Dermis blood vessel endothelial cell (primary cell): ENCODE measurements around the gene SPDYE4. TPM values are rescaled to one million over a fixed set of nuclear protein-coding genes. Genes with fewer than 3 reads are reported as not detected.

ENCODE experiments used
- DNase-seq: peaks from one replicate; pipeline ENCODE4 v3.0.0; 2010
- total RNA-seq: library from RNA; depleted of rRNA; stranded (reverse); fragments of >200 nt; gene quantifications from 2 replicates; pipeline ENCODE4 v1.2.3, GENCODE V29; 2014

The SPDYE4 gene
- total RNA-seq, 1 donor from 2014 or later: not detected

DNA sequence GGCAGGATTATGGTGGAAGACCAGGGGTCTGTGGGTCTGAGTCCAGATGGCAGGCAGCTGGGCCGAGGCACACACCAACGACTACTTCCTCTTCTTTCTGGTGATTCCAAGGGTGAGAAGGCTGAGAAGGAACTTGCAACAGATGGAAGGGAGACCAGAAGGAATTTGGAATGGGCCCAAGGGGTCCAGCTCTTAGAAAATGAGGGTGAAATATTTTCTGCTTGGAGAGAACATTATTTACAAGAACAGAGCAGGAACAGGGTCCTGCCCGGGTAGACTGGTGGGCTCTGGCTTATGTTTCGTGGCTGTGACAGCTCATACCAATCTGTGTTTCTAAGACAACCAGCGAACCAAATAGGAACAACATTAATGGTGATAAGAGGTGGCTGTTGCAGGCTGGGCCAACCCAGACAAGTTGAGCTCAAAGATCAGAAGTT lies 50.3 kb downstream of the SPDYE4 start:
- no peak for DNase-seq

DNA sequence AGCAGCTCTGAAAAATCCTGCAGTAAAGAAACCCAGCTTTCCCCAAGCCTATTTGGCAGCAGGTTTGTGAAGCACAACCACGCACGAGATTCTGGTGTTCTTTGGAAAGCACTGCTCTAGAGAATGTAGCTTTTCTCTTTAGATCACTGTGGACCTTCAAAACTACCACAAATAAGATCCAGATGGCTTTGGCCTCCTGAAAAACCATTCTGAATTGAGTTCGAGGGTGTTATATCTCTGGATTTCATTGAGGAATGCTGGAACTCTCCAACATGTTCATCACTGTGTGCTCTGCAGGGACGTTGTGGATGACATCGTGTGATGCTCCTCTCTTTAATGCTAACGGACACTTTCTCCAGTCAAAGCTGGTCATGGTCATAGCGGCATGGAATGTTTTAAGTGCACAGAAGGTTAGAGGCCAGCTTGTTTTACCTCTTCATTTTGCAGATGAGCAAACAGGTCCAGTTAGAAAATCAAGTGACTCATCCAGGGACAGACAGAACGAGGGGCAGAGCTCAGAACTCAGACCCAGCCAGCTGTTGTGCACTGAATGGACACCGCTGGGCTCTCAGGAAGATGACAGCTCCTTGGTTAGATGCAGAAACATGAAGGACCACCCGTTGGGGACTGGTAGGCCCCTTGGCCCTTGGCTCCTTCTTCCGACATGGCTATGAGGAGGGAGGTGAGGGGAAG lies 50.9 kb downstream of the SPDYE4 start:
- no peak for DNase-seq

DNA sequence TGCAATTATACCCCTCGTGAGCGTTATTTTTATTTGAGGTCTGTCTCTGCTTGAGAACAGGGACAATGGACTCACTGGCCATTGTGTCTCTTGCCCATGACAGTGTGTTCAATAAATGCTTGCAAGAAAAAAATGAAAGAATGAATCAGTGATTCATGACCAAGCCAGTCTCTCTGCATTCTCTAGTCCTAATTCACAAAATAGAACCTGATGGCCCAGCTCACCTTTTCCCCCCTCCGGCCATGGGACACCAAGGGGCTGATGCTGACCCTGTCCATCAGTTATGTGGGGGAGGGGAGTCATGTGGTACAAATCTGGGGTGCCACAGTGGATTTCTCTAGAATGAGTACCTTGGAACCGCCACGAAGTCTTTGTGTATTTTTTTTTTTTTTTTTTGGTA lies 51.9 kb downstream of the SPDYE4 start:
- no peak for DNase-seq

DNA sequence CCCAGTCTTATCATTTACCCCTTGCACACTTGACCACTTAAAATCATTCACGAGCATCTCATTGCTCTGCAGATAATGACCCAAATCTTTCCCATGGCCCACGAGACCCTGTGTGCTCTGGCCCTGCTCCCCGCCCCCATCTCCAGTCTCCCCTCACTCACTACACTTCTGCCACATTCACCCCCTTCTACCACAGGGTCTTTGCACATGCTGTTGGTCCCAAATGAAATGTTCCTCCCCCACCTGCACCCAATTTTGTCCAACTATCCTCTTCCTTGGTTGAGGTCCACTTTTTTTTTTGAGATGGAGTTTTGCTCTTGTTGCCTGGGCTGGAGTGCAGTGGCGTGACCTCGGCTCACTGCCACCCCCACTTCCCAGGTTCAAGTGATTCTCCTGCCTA lies 52.9 kb downstream of the SPDYE4 start:
- DNase-seq: no peak

DNA sequence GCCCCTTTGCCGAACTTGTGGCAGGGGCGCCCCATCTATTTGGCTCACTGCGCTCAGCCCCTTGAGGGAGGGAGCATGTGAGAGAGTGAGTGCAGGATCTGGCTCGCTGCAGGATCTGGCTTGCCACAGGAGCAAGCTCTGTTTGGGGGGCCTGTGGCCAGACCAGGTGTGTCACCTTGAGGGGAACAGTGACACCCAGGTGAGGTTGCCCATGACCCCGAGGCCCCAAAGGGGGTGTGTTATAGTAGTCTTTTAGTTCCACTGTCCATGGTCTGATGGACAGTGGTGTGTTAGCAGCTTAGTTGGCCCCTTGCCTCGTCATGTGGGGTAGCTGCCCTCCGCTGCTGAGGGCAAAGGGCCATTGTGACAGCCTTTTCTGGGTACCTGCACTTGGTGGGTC lies 55.3 kb downstream of the SPDYE4 start:
- no peak for DNase-seq

DNA sequence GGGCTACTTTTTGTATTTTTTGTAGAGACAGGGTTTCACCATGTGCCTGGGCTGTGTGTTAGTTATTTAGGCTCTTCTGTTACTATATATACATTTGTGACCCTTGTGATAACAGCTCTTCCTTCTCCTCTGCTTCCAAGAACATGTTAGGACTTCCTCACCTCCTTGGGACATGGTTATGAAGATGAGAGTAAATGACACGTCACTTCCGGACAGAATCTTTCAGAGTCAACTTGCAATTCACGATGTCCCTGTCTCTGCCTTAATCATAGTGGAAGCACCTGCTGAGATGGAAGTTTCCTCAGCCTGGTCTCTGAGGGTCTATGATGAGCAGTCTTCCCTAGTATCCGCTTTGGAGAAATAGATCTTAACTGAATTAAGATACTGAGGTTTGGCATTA lies 56.6 kb downstream of the SPDYE4 start:
- DNase-seq: no peak

DNA sequence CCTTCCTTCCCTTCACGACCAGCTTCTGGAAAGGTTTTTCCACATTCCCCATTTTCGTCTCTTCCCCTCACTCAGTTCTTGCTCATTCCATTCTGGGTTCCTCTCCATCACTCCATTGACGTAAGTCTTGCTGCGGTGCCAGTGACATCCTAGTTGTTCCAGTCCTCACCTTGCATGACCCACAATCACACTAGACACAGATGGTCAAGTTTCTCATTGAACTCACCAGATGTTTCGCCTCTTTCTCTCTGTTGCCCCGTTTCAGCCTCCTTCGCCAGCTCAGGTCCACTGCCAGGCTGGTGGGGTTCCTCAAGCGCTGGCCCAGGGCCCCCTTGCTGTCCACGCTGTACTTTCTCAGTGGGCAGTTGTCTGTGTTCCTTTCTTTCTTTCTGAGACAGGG lies 57.1 kb downstream of the SPDYE4 start:
- DNase-seq: no peak

Other genes with a start within 250 kb of the SPDYE4 start
- gene MYH10, start 127.8 kb downstream of the SPDYE4 start, total RNA-seq: 227 and 533 TPM in 2 replicates
- gene CCDC42, start 13.7 kb downstream of the SPDYE4 start, total RNA-seq: not detected in 2 replicates
- not detected in 2 replicates for gene MFSD6L, start 40.8 kb upstream of the SPDYE4 start, total RNA-seq
- gene PIK3R6, start 109.1 kb upstream of the SPDYE4 start, total RNA-seq: not detected in 2 replicates
- gene PIK3R5, start 207.2 kb upstream of the SPDYE4 start, total RNA-seq: 0.05 TPM in 1 of 2 replicates, not detected in the other